ENCODE data around the gene CSTB.

- no peak for TF ChIP-seq CTCF (IDR thresholded peaks at IDR 0.05; ENCODE audit: poor library complexity)
- TF ChIP-seq EZH2 (IDR thresholded peaks at IDR 0.05; ENCODE audit: borderline replicate concordance): no peak
Measured at GRCh38 chr21:43793243-43793642, 17.1 kb upstream of the CSTB start.

All from hepatocyte (in vitro differentiated cells).